HepG2 (cell line): ENCODE measurements around the gene FFAR2. TPM values are rescaled to one million over a fixed set of nuclear protein-coding genes. Genes with fewer than 3 reads are reported as not detected.

Source experiments
- ATAC-seq: fragments of 200-7000 bp; cut with Tn5 transposase; 3 replicates; pipeline ENCODE4 v1.9.1; 2020; ENCODE audit warnings: mild to moderate bottlenecking, moderate library complexity
- BruUV-seq: library from RNA; stranded (reverse); fragments of 400-500 nt; replicated peaks from 2 replicates; lab custom pipeline; 2021; lab: Mats Ljungman, UMichigan
- CTCF ChIA-PET: fragments of 300-600 bp; formaldehyde crosslinking; extraction: SDS; loops from one replicate; lab custom pipeline; 2021; ENCODE audit warnings: low total read pairs, inconsistent platforms, low intra/inter-chr PET ratio; lab: Yijun Ruan, JAX
- POLR2A ChIA-PET: fragments of 350-600 bp; sonication (Branson Sonifier 250); formaldehyde crosslinking; loops from one replicate; lab custom pipeline; 2020; ENCODE audit warnings: antibody characterized with exemption, inconsistent platforms; lab: Yijun Ruan, JAX
- DNase-seq: peaks from one replicate; pipeline ENCODE4 v3.0.0-alpha.2; 2015; ENCODE audit warnings: low spot score
- FAIRE-seq: peaks from 3 replicates; lab custom pipeline; 2011; peaks lifted over from hg19 to GRCh38; lab: Jason Lieb, UNC
- H2AFZ ChIP-seq: one replicate; pipeline ENCODE4 v1.6.1; 2011; ENCODE audit warnings: low read length, inconsistent platforms
- H3K27ac ChIP-seq: fragments of 300-600 bp; 3 replicates; pipeline ENCODE4 v1.8.0; 2011; ENCODE audit warnings: mixed run types, mild to moderate bottlenecking, mixed read lengths, low read length, inconsistent platforms; ENCODE audit not compliant: insufficient read depth; ENCODE audit errors: extremely low read length
- H3K27me3 ChIP-seq, 2 experiments: fragments of 200-600 bp in 1 of 2; 2 replicates in 1 of 2; 3 replicates in 1 of 2; pipeline versions ENCODE4 v1.6.0 to v1.8.0; 2011; ENCODE audit warnings: low read length in 2 of 2, mild to moderate bottlenecking in 2 of 2, moderate library complexity in 2 of 2, inconsistent platforms in 1 of 2; ENCODE audit not compliant: insufficient read depth in 2 of 2, control insufficient read depth in 1 of 2
- H3K36me3 ChIP-seq, 2 experiments: fragments of 200-600 bp in 1 of 2; replicated peaks in 1 of 2; 2 replicates in 1 of 2; 3 replicates in 1 of 2; pipeline versions ENCODE4 v1.5.1 to v1.8.0; 2011; ENCODE audit warnings: low read length in 2 of 2, inconsistent platforms in 1 of 2; ENCODE audit not compliant: insufficient read depth in 2 of 2, control insufficient read depth in 1 of 2
- H3K4me1 ChIP-seq: 2 replicates; pipeline ENCODE4 v1.5.1; 2012; ENCODE audit warnings: low read length, inconsistent platforms; ENCODE audit not compliant: insufficient read depth
- H3K4me2 ChIP-seq: 2 replicates; pipeline ENCODE4 v1.6.0; 2011; ENCODE audit warnings: low read depth, low read length, inconsistent platforms
- H3K4me3 ChIP-seq, 3 experiments: fragments of 200-600 bp in 1 of 3; sonication (generic), shearing (Covaris generic) in 1 of 3; replicated peaks in 1 of 3; 2 replicates each; pipeline ENCODE4 v1.5.1; 2011 to 2016; ENCODE audit warnings: low read length in 3 of 3, inconsistent platforms in 2 of 3, low read depth in 2 of 3, mild to moderate bottlenecking in 2 of 3, control low read depth in 1 of 3, mixed read lengths in 1 of 3; ENCODE audit not compliant: insufficient read depth in 1 of 3
- H3K79me2 ChIP-seq: one replicate; pipeline ENCODE4 v1.6.1; 2011; ENCODE audit warnings: low read length, inconsistent platforms; ENCODE audit not compliant: insufficient read depth
- H3K9ac ChIP-seq: 2 replicates; pipeline ENCODE4 v1.6.0; 2011; ENCODE audit warnings: mild to moderate bottlenecking, low read depth, low read length, inconsistent platforms; ENCODE audit not compliant: insufficient read depth
- H3K9me3 ChIP-seq: 2 replicates; pipeline ENCODE4 v1.5.1; 2012; ENCODE audit warnings: mild to moderate bottlenecking, low read length
- H4K20me1 ChIP-seq: 2 replicates; pipeline ENCODE4 v1.6.0; 2011; ENCODE audit warnings: inconsistent platforms, mild to moderate bottlenecking, low read length, moderate library complexity; ENCODE audit not compliant: insufficient read depth
- BCL6 ChIP-seq: IDR thresholded peaks from 2 replicates; pipeline ENCODE4 v1.6.1; 2016; ENCODE audit warnings: missing genetic modification reagents, missing compliant biosample characterization
- DMAP1 ChIP-seq: IDR thresholded peaks from 2 replicates; pipeline ENCODE4 v1.6.1; 2016
- GATAD2A ChIP-seq: IDR thresholded peaks from 2 replicates; pipeline ENCODE4 v1.6.1; 2016
- HNF4G ChIP-seq, 2 experiments: sonication (generic) in 1 of 2; formaldehyde crosslinking in 1 of 2; IDR thresholded peaks; 2 replicates each; pipeline versions ENCODE4 v1.4.0 to v1.6.1; 2011 to 2020; ENCODE audit warnings: borderline replicate concordance in 2 of 2, low read depth in 2 of 2, mild to moderate bottlenecking in 2 of 2, low read length in 1 of 2, missing genetic modification reagents in 1 of 2, moderate library complexity in 1 of 2
- KDM1A ChIP-seq: IDR thresholded peaks from 2 replicates; pipeline ENCODE4 v1.6.1; 2016; ENCODE audit warnings: missing compliant biosample characterization
- MIER2 ChIP-seq: IDR thresholded peaks from 2 replicates; pipeline ENCODE4 v1.6.1; 2016; ENCODE audit warnings: missing biosample characterization, missing genetic modification reagents
- PHB2 ChIP-seq: fragments of 450-650 bp; IDR thresholded peaks from 2 replicates; pipeline ENCODE4 v1.6.1; 2018; ENCODE audit not compliant: partially characterized antibody
- RARG ChIP-seq: sonication (generic); formaldehyde crosslinking; IDR thresholded peaks from 2 replicates; pipeline ENCODE4 v1.4.0; 2020; ENCODE audit warnings: low read depth, mild to moderate bottlenecking, missing genetic modification reagents
- RFXAP ChIP-seq: sonication (generic); formaldehyde crosslinking; IDR thresholded peaks from 2 replicates; pipeline ENCODE4 v1.4.0; 2020; ENCODE audit warnings: missing genetic modification reagents, borderline replicate concordance
- SIX1 ChIP-seq: sonication (generic); formaldehyde crosslinking; IDR thresholded peaks from 2 replicates; pipeline ENCODE4 v1.4.0; 2020; ENCODE audit warnings: missing genetic modification reagents, borderline replicate concordance
- SMAD9 ChIP-seq: sonication (generic); formaldehyde crosslinking; IDR thresholded peaks from 2 replicates; pipeline ENCODE4 v1.5.1; 2020; ENCODE audit warnings: mild to moderate bottlenecking, missing genetic modification reagents
- SNRNP70 ChIP-seq: fragments of 200-400 bp; formaldehyde crosslinking; IDR thresholded peaks from 2 replicates; pipeline ENCODE4 v1.6.1; 2017; ENCODE audit warnings: mild to moderate bottlenecking, low read depth, low read length, moderate library complexity
- WIZ ChIP-seq: sonication (generic); formaldehyde crosslinking; IDR thresholded peaks from 2 replicates; pipeline ENCODE4 v1.5.1; 2020; ENCODE audit warnings: mild to moderate bottlenecking, missing genetic modification reagents
- ZNF251 ChIP-seq: sonication (generic); formaldehyde crosslinking; IDR thresholded peaks from 2 replicates; pipeline ENCODE4 v1.9.0; 2021; ENCODE audit warnings: mild to moderate bottlenecking, missing genetic modification reagents
- ZNF557 ChIP-seq: sonication (generic); formaldehyde crosslinking; IDR thresholded peaks from 2 replicates; pipeline ENCODE4 v1.4.0; 2020; ENCODE audit warnings: missing genetic modification reagents
- ZNF605 ChIP-seq: sonication (generic); formaldehyde crosslinking; IDR thresholded peaks from 2 replicates; pipeline ENCODE4 v1.8.0; 2022; ENCODE audit warnings: mild to moderate bottlenecking, missing genetic modification reagents
- ZNF678 ChIP-seq: sonication (generic); formaldehyde crosslinking; IDR thresholded peaks from 2 replicates; pipeline ENCODE4 v1.4.0; 2020; ENCODE audit warnings: mild to moderate bottlenecking, missing genetic modification reagents
- WGBS: methylation state at CpG from one replicate; pipeline ENCODE4 v1.1.6; 2017; ENCODE audit warnings: low lambda C conversion rate; 5-methylcytosine and 5-hydroxymethylcytosine counted together
- in situ Hi-C: cut with HindIII; loops from 2 replicates; pipeline ENCODE4 v1.10.0; 2017; ENCODE audit warnings: low pct_unique_long_range_greater_than_20kb; ENCODE audit not compliant: extremely low pct_ligation_motif_present
- intact Hi-C: fragments of 100-400 bp; cut with micrococcal nuclease; formaldehyde crosslinking; loops from one replicate; pipeline ENCODE4 v1.10.0; 2022; ENCODE audit not compliant: unreplicated experiment
- polyA plus RNA-seq, 8 experiments: library from polyadenylated mRNA; depleted of rRNA in 3 of 8; stranded (reverse) in 7 of 8; unstranded in 1 of 8; fragments of >200 nt; fragmentation: Illumina TruSeq in 4 of 8; extraction: Trizol in 4 of 8; gene quantifications; 2 replicates each; pipeline versions ENCODE4 v1.2.1 to v1.2.3, GENCODE V29; 2011 to 2016; ENCODE audit warnings: low read depth in 4 of 8, missing spikeins in 1 of 8, mixed read lengths in 1 of 8; ENCODE audit not compliant: insufficient read depth in 1 of 8
- total RNA-seq, 5 experiments: library from RNA; depleted of rRNA; stranded (reverse); fragments of >200 nt; fragmentation: Illumina TruSeq; extraction: Trizol; gene quantifications; 2 replicates each; pipeline ENCODE4 v1.2.3, GENCODE V29; 2016; ENCODE audit warnings: low read depth in 1 of 5
- TF ChIP-seq, protein P1 (sequence below): sonication (generic); formaldehyde crosslinking; IDR thresholded peaks from 2 replicates; pipeline ENCODE4 v1.9.0; 2021; ENCODE audit warnings: missing genetic modification reagents, borderline replicate concordance
- TF ChIP-seq, protein P2 (sequence below): sonication (generic); formaldehyde crosslinking; IDR thresholded peaks from 2 replicates; pipeline ENCODE4 v1.8.1; 2022; ENCODE audit warnings: mild to moderate bottlenecking, missing genetic modification reagents
- TF ChIP-seq, protein P3 (sequence below): IDR thresholded peaks from 2 replicates; pipeline ENCODE4 v1.6.1; 2016

The FFAR2 gene
- total and polyA plus RNA-seq, 2 of the 13 experiments (the other 11 are each of a cell fraction or from before 2014, with no cell fraction given): 0.12 TPM; not detected in 1

DNA sequence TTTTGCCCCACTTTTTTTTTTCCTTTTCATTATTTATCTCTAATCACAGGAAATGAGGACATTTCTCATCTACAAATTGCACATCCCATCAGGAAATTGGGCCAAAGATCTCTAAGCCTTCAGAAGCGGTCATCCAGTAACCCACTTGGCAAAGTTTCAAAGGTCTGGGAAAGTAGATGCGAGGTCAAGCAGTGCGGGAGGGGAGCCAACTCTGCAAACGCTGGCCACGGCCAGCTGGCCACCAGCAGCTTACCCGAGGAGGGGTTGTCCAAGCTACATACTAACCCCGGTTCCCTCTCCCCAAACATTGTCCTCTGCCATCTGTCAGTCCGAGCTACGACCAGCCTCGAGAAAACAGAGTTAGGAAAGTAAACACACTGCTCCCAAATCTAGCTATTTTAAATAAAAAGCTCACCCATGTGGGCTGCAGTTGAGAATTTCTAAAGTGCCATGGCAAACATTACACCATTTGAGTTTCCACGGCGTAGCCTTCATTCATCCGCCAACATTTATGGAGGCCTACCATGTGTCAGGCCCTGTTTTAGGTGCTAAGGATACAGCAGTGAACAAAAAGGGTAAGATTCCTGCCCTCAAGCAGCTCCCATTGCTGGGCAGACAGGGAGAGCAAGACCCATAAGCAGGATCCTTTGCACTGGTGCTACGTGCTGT lies 11.5 kb downstream of the FFAR2 start:
- intact Hi-C loops: loop anchor here (2.0 to 5.0 kb wide), 2 partner anchors 39 to 192 kb away; partner anchors contain the start of gene USF2
- Histone ChIP-seq H3K9ac (peak overlapping the region; percentile 46), H3K4me1 (peaks cover 77% of the 10 kb centered on the region), H2AFZ (no peak overlapping the region), H3K27ac (peak overlapping the region; percentile 87), H3K36me3 (no peaks in the 10 kb centered on the region), H4K20me1 (no peaks in the 10 kb centered on the region), H3K4me2 (peak overlapping the region; percentile 76), H3K27me3 (no peaks in the 10 kb centered on the region; a peak in 1 of 5 replicates), H3K4me3 (peak overlapping the region; percentile 35 to 66 (median 60); a peak in 5 of 6 replicates), H3K9me3 (no peaks in the 10 kb centered on the region), H3K79me2 (no peaks in the 10 kb centered on the region)
- in situ Hi-C loops: no loop called here
- ChIA-PET CTCF (interaction anchor here (1.6 kb wide), 1 partner anchor 9 kb away, joined by 4 read pairs; no protein-coding TSS in a partner anchor), POLR2A (interaction anchor here (1.5 to 1.6 kb wide), 2 partner anchors 9 to 39 kb away, joined by 6 to 7 read pairs; no protein-coding TSS in a partner anchor)
- TSS peak; percentile 76 for BruUV-seq
- 1% methylated on average over 14 of the region's 14 CpGs for WGBS
- DNase-seq (peak; percentile 67), ATAC-seq (peak; percentile 68), FAIRE-seq (peak; percentile 65)
- TF ChIP-seq WIZ (CRISPR knock-in tag): no peak
- TF ChIP-seq RFXAP: no peak
- TF ChIP-seq ZNF557 (CRISPR knock-in tag): peak; percentile 18; the same call in 1 of the 2 replicates
- no peak for TF ChIP-seq RARG
- no peak for TF ChIP-seq PHB2
- TF ChIP-seq, protein P1, sequence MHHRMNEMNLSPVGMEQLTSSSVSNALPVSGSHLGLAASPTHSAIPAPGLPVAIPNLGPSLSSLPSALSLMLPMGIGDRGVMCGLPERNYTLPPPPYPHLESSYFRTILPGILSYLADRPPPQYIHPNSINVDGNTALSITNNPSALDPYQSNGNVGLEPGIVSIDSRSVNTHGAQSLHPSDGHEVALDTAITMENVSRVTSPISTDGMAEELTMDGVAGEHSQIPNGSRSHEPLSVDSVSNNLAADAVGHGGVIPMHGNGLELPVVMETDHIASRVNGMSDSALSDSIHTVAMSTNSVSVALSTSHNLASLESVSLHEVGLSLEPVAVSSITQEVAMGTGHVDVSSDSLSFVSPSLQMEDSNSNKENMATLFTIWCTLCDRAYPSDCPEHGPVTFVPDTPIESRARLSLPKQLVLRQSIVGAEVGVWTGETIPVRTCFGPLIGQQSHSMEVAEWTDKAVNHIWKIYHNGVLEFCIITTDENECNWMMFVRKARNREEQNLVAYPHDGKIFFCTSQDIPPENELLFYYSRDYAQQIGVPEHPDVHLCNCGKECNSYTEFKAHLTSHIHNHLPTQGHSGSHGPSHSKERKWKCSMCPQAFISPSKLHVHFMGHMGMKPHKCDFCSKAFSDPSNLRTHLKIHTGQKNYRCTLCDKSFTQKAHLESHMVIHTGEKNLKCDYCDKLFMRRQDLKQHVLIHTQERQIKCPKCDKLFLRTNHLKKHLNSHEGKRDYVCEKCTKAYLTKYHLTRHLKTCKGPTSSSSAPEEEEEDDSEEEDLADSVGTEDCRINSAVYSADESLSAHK (CRISPR knock-in tag): no peak
- TF ChIP-seq, protein P2, sequence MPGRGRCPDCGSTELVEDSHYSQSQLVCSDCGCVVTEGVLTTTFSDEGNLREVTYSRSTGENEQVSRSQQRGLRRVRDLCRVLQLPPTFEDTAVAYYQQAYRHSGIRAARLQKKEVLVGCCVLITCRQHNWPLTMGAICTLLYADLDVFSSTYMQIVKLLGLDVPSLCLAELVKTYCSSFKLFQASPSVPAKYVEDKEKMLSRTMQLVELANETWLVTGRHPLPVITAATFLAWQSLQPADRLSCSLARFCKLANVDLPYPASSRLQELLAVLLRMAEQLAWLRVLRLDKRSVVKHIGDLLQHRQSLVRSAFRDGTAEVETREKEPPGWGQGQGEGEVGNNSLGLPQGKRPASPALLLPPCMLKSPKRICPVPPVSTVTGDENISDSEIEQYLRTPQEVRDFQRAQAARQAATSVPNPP (CRISPR knock-in tag): no peak
- TF ChIP-seq HNF4G (IDR thresholded peaks at IDR 0.05; ENCODE audit: borderline replicate concordance, low read depth, low read length): peak; percentile 16; the same call in 1 of the 2 replicates
- TF ChIP-seq HNF4G (CRISPR knock-in tag; IDR thresholded peaks at IDR 0.05; ENCODE audit: borderline replicate concordance, low read depth): 0 out of 2 replicates have a peak, but pooled peaks have one; percentile 17
- TF ChIP-seq ZNF251 (CRISPR knock-in tag): no peak
- TF ChIP-seq KDM1A (CRISPR knock-in tag): no peak
- TF ChIP-seq DMAP1 (CRISPR knock-in tag): 0 out of 2 replicates have a peak, but pooled peaks have one; percentile 25
- TF ChIP-seq MIER2 (CRISPR knock-in tag): no peak
- no peak for TF ChIP-seq SMAD9
- TF ChIP-seq ZNF678: no peak
- 0 out of 2 replicates have a peak, but pooled peaks have one; percentile 31 for TF ChIP-seq GATAD2A (CRISPR knock-in tag)
- TF ChIP-seq BCL6 (CRISPR knock-in tag): peak; percentile 67
- TF ChIP-seq, protein P3, sequence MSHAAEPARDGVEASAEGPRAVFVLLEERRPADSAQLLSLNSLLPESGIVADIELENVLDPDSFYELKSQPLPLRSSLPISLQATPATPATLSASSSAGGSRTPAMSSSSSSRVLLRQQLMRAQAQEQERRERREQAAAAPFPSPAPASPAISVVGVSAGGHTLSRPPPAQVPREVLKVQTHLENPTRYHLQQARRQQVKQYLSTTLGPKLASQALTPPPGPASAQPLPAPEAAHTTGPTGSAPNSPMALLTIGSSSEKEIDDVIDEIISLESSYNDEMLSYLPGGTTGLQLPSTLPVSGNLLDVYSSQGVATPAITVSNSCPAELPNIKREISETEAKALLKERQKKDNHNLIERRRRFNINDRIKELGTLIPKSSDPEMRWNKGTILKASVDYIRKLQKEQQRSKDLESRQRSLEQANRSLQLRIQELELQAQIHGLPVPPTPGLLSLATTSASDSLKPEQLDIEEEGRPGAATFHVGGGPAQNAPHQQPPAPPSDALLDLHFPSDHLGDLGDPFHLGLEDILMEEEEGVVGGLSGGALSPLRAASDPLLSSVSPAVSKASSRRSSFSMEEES (CRISPR knock-in tag): no peak
- no peak for TF ChIP-seq ZNF605 (CRISPR knock-in tag)
- no peak for TF ChIP-seq SIX1 (CRISPR knock-in tag)
- TF ChIP-seq SNRNP70: no peak
